8988T (cell line): Measurements from ENCODE around the gene HES7.
"Not testable (repeated sequence)": the region's sequence is repeated elsewhere in the genome, so short reads cannot be mapped to it uniquely, and the experiment has no call there.

Source experiments
- DNase-seq: peaks from one replicate; pipeline ENCODE4 v3.0.0; 2011

HES7 gene

DNA sequence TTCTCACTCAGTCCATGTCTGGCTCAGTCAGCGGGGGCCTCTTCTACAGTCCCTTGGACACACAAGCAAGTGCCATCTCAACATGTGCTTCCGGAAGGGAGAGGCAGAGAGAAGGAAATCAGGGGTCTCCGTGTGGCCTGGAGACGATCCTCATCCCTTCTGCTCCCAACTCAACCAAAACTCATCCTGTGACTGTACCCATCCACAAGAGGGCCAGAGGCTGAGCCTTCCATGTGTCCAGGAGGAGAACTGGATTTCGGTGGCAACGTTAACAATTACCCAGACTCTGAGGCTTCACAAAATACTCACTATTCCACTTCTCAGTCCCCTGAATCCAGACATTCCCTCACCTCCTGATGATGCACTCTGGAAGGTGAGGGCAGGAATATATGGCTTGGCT is 28.5 kb downstream of the HES7 start:
- DNase-seq: no peak

DNA sequence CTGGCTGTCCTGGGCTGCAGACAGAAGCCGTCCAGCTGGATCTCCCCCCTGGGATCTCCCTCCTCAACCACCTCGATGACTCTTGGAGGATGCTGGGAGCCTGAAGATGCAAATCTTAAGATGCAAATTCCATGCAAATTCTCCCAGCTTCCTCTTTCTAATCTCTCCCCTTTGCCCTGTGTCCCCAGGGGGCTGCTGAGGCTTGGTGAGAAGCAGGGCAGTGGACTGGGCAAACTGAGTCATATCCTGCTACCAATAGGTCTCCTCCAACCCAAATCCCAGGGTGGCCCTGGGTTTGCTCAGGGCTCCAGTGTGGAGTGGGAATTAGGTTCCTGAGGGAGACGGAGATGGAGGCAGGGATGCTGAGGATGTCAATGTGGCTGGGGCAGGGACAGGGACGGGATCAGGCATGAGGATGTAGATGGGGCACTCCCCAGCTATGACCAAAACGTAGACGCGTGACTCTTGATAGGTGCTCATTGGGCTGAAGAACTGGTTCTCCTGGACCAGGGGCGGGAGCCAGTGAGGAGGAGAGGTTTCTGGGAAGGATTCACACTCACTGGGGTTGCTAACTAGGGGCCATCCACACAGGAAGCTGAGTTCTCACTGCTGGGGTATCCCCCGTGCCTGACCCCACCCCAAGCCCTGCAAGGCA is 32.7 kb downstream of the HES7 start:
- no peak for DNase-seq

DNA sequence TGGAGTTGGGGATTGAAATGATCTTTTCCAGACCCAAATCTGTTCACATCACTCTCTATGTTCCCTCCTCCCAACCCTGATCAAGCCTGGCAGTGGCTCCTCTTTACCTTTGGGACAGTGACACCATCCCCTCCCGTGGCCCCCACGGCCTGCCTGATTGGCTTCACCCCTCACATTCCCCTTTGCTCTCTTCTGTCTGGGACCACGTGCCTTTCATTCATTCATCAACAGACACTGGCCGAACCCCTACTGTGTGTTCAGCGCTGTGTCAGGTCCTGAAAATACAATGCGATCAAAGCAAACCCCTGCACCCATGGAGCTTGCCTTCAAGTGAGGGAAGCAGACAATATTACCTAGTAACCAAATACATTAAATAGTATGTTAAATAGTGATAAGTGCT is 34.2 kb downstream of the HES7 start:
- DNase-seq: no peak

DNA sequence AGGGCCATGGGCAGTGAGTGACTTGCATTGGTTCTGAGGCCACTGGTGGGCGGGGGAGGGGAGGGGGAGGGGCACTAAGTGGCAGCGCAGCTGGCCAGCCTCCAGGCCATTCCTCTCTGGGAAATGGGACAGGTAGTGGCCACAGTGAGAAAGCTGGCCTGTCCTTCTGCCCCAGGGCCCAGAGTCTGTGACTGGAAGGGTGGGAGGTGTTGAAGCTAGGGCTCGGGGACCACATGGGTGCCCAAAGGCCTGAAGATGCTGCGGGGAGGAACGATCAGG is 36.0 kb downstream of the HES7 start:
- DNase-seq: no peak

DNA sequence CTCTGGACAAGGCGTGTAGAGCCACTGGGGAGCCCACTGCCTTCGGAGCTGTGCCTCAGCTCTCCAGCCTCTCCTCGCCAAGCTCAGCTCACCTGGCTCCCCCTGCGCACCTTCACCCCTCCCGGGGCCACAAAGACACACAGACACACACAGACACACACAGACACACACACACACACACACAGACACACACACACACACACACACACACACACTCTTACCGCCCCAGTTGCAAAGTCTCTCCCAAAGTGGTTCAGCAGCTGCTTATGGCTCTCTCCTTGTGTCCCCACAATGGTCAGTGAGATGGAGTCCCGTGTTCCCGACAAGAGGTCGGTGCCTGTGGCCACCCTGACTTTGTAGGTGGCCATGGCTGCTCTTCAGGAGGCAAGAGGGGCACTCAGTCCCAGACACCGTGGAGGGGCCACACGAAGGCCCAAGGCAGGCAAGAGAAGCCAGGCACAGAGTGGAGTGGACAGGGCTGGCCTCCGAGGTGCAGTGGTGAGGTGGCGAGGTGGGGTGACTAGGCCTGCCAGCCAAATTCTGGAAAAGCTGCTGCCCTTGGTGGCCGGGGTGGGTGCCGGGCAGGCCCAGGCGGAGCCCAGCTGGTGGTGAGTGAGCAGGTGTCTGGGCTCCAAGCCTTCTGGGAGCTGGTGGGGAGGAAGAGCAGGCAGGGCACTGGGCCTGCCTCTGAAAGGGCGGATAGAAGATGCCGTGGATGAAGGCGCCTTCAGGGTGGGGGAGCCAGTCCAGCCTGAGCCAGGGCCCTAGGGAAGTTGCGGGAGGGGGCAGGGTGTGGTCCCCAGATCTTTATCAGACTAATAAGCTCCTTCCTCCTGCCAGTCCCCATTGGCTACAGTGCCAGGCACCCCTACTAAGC is 36.6 kb downstream of the HES7 start, which contains the start of gene ALOX12B:
Gene ALOX12B (minus strand): TSS at position 642 of the 877 bp plus-strand sequence. CDS start 274 bp downstream, at position 368.
- DNase-seq: no peak

DNA sequence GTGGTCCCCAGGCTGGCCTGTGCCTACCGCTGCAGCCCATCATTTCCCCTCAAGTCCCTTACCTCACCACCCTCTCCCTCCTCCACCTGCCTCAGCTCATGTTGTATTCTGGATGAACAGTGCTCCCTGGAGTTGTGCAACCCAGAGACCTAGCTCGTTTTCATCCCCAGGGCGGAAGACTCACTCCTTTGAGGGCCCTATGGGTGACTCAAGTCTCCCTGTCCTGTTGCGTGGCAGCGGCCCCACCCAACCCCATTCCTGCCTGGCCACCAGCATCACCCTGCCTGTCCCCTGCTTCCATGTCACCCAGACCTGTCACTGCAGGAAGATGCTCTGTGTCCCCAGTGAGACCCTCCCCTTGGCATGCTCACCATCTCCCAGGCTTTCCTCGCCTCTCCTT is 39.7 kb downstream of the HES7 start:
- DNase-seq: no peak

DNA sequence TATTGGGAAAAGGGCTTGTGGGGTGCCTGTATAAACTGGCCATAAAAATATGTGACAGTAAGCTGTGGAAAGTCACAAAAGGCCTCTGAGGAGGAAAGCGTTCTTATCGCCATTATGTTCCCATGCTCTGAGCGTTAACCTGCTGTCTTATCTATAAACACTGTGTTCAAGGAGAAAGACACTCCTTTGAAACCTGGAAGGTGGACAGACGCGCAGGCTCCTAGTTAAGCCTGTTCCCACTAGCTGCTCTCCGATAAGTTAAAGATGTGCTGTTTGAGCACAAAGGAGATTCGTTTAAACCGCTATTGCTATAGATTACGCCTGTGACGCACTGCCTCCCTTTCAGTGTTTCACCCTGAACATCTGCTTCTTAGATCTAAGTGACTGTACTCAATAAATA is 41.6 kb downstream of the HES7 start:
- DNase-seq: no peak

DNA sequence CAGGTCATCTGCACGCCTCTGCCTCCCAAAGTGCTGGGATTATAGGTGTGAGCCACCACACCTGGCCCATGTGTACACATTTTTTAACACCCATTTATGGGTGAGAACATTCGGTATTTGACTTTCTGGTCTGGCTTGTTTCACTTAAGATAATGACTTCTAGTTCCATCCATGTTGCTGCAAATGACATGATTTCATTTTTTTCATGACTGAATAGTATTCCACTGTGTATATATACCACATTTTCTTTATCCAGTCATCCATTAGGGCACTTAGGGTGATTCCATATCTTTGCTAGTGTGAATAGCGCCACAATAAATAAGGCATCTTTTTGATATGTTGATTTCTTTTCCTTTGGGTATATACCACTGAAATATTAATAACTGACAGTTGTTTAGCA is 42.0 kb downstream of the HES7 start:
- no peak for DNase-seq

DNA sequence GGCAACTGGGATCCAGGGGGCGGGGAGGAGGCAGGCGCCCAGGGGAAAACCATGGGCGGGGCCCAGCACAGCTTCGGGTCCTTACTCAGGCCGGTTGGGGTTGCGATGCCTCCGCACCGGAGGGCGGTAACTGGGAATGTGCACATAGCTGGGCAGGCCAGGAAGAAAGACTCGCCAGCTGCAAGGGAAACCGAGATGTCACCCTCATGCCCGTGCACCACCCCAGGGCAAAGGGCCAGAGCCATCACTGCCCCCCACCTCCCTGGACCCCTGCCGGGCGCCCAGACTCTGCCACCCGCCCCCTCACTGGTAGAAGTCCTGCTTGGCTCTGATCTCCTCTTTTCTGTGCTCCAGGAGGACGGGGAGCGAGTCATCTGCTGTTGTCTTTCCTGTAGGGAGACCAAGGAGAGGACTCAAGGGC is 43.1 kb downstream of the HES7 start:
- DNase-seq: no peak

DNA sequence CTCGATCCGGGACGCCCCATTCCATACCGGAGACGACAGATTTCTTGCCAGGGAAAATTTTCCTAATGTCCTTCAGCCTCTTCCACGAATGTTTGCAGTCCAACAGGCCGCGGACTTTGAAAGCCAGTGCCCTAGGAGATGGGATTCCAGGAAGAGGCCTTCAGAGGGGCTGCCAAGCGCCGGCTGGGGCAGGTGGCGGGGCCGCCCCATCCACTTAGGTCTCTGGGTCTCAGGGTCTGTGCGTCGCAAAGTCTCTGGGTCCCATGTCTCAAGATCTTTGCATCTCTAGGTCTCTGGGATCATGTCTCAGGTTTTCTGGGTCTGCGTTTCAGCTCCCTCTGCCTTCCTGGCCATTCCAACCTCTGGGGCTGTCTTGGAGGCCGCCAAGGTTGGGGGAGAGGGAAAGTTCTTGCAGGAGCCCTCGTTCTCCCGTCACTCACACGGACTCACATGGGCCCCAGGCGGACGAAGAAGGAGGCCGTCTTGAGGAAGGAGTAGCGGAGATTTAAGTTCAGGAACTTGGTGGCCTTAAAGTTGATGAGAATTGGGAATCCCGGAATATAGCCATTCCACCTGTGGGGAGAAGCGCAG is 43.6 kb downstream of the HES7 start:
- DNase-seq: no peak

DNA sequence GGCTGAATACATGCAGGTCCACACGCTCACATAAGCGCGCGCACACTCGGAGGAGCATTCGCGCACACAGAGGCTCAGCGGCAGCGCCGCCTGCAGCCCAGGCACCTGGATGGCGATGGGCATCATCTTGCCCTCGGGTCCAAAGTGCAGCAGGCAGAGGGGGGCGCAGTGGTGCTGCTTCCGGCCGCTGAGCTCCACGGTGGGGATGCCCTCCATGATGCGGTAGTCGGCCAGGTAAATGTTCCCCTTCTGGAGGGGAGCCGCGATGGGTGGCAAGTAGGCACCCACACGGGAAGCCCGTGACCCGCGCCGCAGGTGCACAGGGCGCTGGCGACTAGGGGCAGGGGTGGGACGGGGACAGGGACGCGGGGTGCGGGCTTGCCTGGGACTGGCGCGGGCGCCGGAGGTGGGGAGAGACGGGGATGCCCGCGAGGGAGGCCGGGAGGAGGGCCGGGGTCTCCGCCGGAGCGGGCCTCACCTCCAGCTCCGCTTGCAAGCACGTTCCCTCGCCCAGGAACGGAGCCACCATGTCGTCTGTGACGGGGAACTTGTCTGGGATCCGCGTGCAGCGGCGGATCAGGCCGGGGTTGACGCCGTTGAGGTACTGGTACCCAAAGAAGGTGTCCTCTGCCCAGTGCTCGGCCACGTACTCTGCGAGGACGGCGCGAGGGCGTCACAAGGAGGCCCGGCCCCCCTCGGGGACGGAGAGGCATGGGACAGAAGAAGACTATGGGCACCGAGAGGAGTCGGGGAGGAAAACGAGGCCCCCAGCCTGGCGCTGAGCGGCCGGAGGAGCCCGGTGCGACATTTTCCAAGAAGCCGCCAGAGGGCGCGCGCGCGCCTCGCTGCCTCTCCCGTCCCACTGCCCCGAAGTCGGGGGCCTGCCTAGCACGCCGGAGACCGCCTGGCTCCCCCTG is 44.4 kb downstream of the HES7 start:
- DNase-seq: peak; percentile 90

DNA sequence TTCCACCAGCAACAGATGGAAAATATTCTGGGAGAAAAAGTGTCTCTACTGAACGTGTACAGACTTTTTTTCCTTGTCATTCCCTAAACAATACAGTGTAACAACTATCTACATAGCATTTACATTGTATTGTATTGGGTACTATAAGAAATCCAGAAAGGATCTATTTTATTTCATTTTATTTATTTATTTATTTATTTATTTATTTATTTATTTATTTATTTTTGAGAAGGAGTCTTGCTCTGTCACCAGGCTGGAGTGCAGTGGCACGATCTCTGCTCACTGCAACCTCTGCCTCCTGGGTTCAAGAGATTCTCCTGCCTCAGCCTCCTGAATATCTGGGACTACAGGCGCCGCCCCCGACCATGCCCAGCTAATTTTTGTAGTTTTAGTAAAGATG is 46.0 kb downstream of the HES7 start:
- DNase-seq: not testable (repeated sequence)

DNA sequence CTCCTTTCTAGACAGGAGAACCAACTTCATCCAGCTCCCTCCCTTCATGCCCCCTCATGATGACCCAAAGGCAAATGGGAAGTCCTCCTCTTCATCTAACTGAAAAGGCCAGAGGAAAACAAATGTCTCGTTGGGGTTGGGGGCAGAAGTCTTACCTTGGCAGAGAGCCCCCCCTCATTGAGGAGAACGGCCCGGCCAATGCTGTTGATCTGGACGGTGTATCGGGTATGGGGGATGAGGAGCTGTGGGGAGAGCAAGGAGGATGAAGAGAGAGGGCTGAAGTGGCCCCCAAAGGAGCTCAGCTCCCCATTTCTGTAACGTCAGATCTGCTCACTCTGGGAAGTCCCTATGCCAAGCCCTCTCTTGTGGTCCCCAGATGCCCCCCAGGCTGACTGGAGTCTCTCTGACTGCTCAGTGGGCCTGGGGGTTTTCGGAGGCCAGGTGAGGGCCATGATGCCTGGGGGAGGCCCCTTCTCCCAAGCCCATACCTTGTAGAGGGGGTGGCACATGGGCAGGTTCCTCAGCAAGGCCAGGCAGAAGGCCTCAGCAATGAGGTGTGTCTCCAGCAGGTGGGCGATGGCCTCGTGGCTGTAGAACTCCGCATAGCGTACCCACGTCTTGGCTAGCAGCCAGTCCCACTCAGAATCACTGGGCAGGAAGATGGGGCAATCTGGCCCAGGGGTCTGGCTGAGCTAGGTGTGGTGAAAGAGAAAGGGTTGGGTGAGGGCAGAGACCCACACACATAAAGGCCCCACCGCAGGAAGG is 47.2 kb downstream of the HES7 start:
- DNase-seq: no peak

DNA sequence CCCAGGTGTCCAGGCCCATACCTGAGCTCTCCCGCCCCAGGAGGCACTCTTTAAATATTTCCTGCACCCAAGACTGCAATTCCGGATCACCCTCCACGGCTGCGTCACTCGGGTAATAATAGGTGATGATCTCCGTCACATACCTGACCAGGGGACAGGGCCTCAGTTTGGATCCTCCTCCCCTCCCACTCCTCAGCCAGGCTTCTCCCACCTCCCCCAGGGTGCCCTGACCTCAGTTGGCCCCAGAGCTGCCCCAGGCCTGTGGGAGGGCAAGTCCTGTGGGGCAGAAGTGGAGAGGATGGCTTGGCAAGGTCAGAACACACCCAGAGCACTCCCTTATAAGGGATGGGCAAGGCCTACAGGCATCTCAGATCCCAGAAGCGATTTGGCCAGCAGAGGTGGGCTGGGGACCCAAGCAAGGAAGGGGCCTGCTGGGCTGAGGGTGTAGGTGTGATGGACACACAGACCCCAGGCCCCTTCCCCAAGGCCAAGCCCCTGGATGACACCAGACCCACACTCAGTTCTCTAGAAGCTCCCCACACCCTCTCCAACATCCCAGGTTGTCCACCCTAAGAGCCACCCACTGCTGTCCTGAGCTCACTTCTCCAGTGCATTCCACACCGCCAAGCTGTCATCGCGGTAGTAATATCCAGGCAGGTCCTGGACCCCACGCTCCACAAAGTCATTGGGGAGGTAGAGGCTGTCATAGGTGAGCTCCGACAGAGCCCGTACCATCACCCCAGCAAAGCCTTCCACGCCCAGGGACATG is 48.1 kb downstream of the HES7 start:
- no peak for DNase-seq

DNA sequence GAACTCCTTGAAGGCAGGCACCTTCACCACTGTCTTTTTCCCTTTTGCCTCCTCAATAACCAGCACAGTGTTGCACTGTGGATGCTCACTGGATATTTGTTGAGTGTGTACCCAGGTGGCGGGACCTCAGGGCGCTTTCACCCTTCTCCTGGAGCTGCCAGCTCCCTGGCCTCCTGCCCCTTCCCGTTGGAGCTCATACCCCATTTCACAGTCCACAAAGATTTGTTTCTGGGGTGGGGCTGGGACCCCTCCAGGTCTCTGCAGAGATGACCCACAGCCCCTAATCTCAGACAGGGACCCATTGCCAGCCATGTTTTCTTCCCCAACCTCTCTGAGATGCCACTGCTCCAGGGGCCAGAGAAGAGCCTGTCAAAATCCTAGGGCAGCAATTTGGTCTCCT is 48.8 kb downstream of the HES7 start:
- no peak for DNase-seq

DNA sequence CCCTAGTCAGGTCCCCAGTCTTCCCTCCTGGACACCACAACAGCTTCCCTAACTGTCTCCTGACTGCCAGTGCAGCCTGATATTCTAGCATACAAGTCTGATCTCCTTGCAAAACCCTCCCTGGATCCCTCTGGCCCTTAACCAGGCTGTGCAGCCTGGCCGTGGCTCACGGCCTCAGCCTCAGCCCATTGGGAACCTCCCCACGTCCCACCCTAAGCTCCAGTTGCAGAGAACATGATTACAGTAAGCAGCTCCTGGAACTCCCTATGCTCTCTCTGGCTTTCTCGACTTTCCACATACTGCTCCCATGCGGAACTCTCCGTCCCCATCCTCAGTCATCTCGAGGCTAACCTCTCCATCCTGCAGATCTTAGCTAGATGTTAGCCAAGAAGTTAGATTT is 49.4 kb downstream of the HES7 start:
- DNase-seq: no peak

DNA sequence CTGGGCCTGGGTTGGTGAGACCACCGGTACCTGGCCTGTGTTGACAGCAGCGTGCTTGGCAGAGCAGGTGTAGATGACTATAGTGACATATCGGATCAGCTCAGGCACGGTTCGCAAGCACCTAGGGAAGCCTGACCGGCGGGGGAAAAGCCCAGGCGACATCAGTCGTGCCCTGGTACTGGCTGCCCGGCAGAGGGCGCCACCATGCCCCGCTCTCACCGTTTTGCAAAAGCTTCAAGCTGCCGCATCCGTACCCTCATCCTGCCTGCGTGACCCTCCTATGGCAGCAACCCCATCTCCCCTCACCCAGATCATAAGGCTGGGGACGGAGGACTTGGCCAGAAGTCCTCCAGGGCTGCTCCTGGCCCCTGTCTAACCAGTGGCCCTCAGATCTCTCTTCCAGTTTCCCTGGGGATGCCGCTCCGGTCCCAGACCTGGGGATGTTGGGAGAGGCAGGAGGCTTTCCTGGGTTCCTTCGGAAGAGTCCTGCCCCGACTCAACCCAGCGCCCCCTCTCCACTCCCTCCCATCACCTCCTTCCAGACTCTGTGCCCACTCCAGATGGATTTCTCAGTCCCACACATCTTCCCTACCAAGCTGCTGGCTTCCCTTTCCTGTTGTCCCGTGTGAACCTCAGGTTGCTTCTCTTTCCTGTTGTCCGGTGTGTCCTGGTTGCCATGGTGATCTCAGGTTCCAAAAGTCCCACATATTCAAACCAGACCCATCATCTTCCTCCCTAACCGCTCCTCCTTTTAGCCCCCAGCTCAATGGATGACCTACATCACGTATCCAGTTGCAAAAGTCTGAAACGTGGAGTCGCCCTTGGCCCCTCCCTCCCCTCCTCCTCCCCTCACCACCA is 50.0 kb downstream of the HES7 start:
- DNase-seq: peak; percentile 94

DNA sequence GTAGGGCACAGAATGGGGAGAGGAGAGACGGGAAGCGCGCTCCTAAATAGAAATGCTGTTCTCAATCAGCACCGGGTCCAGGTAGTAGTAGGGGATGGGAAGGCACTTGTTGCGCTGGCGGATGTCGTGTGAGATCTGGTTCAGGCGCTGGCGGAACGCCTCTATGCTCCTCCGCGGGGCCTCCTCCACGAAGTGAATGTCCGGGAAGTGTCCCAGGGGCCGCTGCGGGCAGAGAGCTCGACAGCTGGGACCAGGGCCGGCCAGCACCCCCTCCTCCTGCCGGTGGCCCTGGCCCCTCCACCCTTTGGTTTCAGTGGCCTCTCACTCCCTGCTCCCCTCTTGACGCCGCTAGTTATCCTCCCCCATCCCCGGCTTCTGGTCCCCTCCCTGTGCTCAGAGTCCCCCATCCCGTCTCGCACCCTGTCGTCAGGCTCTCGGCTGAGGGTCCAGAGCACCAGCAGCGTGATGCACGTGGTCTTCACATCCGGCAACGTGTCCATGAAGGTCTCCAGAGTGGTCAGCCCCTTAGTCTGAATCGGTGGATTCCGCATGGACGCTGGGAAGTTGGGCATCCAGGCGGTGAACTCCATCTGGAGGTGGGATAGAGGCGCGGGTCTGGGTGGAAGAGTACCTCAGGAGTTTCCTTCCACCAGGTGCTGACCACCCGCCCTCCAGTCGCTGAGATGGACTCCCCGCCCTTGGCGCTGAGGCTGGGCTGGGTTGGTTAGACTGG is 51.0 kb downstream of the HES7 start:
- no peak for DNase-seq

DNA sequence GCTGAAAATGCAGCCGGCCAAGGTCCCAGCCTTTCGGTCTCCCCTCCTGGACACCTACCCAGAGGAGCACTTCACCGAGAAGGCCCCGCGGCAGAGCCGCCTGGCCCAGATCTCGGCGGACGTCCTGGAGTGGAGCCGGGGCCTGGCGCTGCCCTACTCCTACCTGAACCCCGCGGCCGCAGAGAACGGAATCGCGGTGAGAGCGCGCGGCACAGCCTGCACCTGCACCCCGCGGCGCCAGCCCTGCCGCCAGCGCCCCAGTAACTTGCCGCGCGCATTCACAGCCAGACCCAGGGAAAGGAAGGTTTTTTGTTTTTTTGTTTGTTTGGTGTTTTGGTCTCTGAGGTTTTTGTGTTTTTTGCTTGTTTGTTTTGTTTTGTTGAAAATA is 51.6 kb downstream of the HES7 start:
- DNase-seq: no peak

DNA sequence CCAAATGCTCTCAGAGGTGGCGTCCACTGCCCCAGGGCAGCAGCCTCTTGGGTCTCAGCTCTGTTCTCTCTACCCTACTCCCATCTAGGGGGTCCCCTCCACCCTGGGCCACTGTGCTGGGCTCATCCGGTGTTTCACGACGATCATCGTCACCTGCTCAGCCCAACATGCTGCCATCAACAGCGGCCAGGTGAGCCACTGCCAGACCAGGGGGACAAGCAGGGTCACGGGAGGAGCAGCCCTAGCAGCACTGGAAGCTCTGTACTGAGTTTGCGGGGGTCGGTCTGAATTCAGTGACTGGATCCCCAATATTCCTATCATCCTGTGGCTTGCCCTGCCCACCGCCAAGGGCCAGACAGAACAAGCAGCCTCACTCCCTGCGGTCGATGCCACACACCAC is 52.4 kb downstream of the HES7 start:
- DNase-seq: no peak
